AG04450 (cell line): ENCODE results near the gene PTPRG. TPM values are rescaled to one million over a fixed set of nuclear protein-coding genes. Genes with fewer than 3 reads are reported as not detected.

ENCODE experiments used
- CTCF ChIA-PET: fragments of 300-600, 350-600 bp; formaldehyde crosslinking; extraction: SDS; loops from one replicate; lab custom pipeline; 2022; ENCODE audit warnings: antibody characterized with exemption, inconsistent platforms; lab: Charles Lee
- POLR2A ChIA-PET: fragments of 350-600 bp; formaldehyde crosslinking; extraction: SDS; loops from one replicate; lab custom pipeline; 2021; ENCODE audit warnings: antibody characterized with exemption, inconsistent platforms; lab: Yijun Ruan, JAX
- DNase-seq: peaks from one replicate; pipeline ENCODE4 v3.0.0-alpha.2; 2011; ENCODE audit warnings: low read depth, low spot score
- H3K27ac ChIP-seq: one replicate; pipeline ENCODE4 v1.5.1; 2012; ENCODE audit warnings: low read depth, low read length, control low read depth
- H3K27me3 ChIP-seq: one replicate; pipeline ENCODE4 v1.6.0; 2012; ENCODE audit warnings: low read length; ENCODE audit not compliant: control insufficient read depth, insufficient read depth
- H3K4me3 ChIP-seq: 2 replicates; pipeline ENCODE4 v1.5.1; 2011; ENCODE audit warnings: mild to moderate bottlenecking, low read depth, low read length, control low read depth
- H3K9me3 ChIP-seq: 2 replicates; pipeline ENCODE4 v1.5.1; 2012; ENCODE audit warnings: low read length; ENCODE audit not compliant: control insufficient read depth, insufficient read depth
- CTCF ChIP-seq: IDR thresholded peaks from 2 replicates; pipeline ENCODE4 v1.5.1; 2011; ENCODE audit warnings: low read depth, low read length, control low read depth, inconsistent platforms
- polyA plus RNA-seq: library from polyadenylated mRNA; depleted of rRNA; stranded (reverse); fragments of >200 nt; gene quantifications from 2 replicates; pipeline ENCODE4 v1.2.3, GENCODE V29; 2011

Gene PTPRG
- polyA plus RNA-seq, 1 experiment, result 26.5 TPM

GRCh38 chr3:62242831-62243509 is 681.6 kb downstream of the PTPRG start:
- no peak for DNase-seq
- Histone ChIP-seq H3K9me3 (no peaks in the 10 kb centered on the region), H3K4me3 (no peak overlapping the region), H3K27me3 (no peaks in the 10 kb centered on the region), H3K27ac (peak overlapping the region; percentile 4)
- TF ChIP-seq CTCF, result no peak
- ChIA-PET CTCF (no interaction called here), POLR2A (no interaction called here)

- DNase-seq, result no peak
- TF ChIP-seq CTCF, result no peak
- ChIA-PET CTCF (interaction anchor here (1.3 kb wide), 1 partner anchor 17 kb away, joined by 3 read pairs; no protein-coding TSS in a partner anchor), POLR2A (no interaction called here)
- H3K27me3 ChIP-seq, result no peaks in the 10 kb centered on the region
- H3K9me3 ChIP-seq, result no peaks in the 10 kb centered on the region
- no peak overlapping the region for H3K27ac ChIP-seq
- H3K4me3 ChIP-seq, result no peak overlapping the region
Observed at GRCh38 chr3:62246094-62246493, 684.7 kb downstream of the PTPRG start.

- ChIA-PET CTCF (no interaction called here), POLR2A (interaction anchor here (0.5 to 0.6 kb wide), 2 partner anchors 204 to 1967 kb away, joined by 3 to 6 read pairs; no protein-coding TSS in a partner anchor)
- Histone ChIP-seq H3K9me3 (no peaks in the 10 kb centered on the region), H3K27me3 (no peaks in the 10 kb centered on the region), H3K27ac (no peak overlapping the region), H3K4me3 (no peak overlapping the region)
- no peak for DNase-seq
- TF ChIP-seq CTCF, result no peak
Observed at GRCh38 chr3:62246985-62247384, 685.6 kb downstream of the PTPRG start.

GRCh38 chr3:62248734-62249483 is 687.5 kb downstream of the PTPRG start:
- CTCF ChIA-PET, result interaction anchor here (1.0 to 1.7 kb wide), 2 partner anchors 19 to 60 kb away, joined by 3 to 6 read pairs; no protein-coding TSS in a partner anchor
- no peak overlapping the region for H3K27ac ChIP-seq
- no peak for DNase-seq
- no peaks in the 10 kb centered on the region for H3K9me3 ChIP-seq
- no peak for TF ChIP-seq CTCF
- no peaks in the 10 kb centered on the region for H3K27me3 ChIP-seq
- POLR2A ChIA-PET, result no interaction called here
- no peak overlapping the region for H3K4me3 ChIP-seq

GRCh38 chr3:62249484-62249776 is 688.1 kb downstream of the PTPRG start:
- Histone ChIP-seq H3K4me3 (no peak overlapping the region), H3K27me3 (no peaks in the 10 kb centered on the region), H3K9me3 (no peaks in the 10 kb centered on the region), H3K27ac (no peak overlapping the region)
- ChIA-PET CTCF (interaction anchor here (1.1 to 1.7 kb wide), 2 partner anchors 19 to 61 kb away, joined by 4 to 6 read pairs; no protein-coding TSS in a partner anchor), POLR2A (no interaction called here)
- no peak for DNase-seq
- no peak for TF ChIP-seq CTCF
